ENCODE results near the gene SS18L1.

DNA sequence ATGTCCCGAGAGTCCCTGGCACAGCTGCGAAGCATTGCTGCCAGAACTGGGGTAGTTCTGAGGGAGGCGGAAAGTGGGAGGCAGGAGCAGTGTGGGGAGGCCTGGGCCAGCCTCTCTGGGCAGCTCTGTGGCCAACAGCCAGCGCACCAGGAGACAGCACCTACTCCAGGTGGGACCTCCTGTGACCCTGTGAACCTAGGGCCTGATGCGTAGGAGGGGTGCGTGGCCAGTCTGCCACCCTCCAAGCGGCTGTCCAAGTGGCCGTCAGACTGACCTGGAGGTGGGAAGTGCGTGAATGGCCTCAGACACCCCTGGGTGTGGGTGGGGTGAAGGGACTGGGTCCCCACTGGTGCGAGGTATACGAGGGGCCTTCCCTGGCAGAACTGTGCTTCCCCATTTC, 15.5 kb downstream of the SS18L1 start:
- TF ChIP-seq POLR2A (IDR thresholded peaks at IDR 0.05; ENCODE audit: low read depth, low read length): no peak
- no peak for TF ChIP-seq CTCF (IDR thresholded peaks at IDR 0.05 in 2 of 3, conservative IDR thresholded peaks at IDR 0.05 in 1 of 3; ENCODE audit: control insufficient read depth in 2 of 3, extremely low read depth in 1 of 3, insufficient read depth in 1 of 3, low read depth in 3 of 3, low read length in 3 of 3)
- no peak for TF ChIP-seq YY1 (IDR thresholded peaks at IDR 0.05; ENCODE audit: low read depth, low read length)
- no peak for TF ChIP-seq TAF1 (IDR thresholded peaks at IDR 0.05; ENCODE audit: borderline replicate concordance, low read depth, low read length)
- no peak for TF ChIP-seq SMC3 (IDR thresholded peaks at IDR 0.05; ENCODE audit: borderline replicate concordance, low read length)
- no peak for TF ChIP-seq NFIC (IDR thresholded peaks at IDR 0.05; ENCODE audit: low read depth, low read length)
- no peak for TF ChIP-seq TCF12 (IDR thresholded peaks at IDR 0.05; ENCODE audit: low read depth, low read length)
- no peak for TF ChIP-seq POLR2AphosphoS5 (IDR thresholded peaks at IDR 0.05; ENCODE audit: low read length)
